Central memory CD8-positive, alpha-beta T cell (primary cell): ENCODE data around the gene WDR37.

ENCODE experiments used
- ATAC-seq: fragments of 150-1000 bp; cut with Tn5 transposase; replicated peaks from 2 replicates; pipeline ENCODE4 v1.10.0; 2022; ENCODE audit warnings: mild to moderate bottlenecking, moderate FRiP score, moderate number of reproducible peaks; ENCODE audit not compliant: poor library complexity, severe bottlenecking; ENCODE audit errors: extremely low read depth
- DNase-seq, 2 donors: peaks; one replicate each; pipeline ENCODE4 v3.0.0; 2021; ENCODE audit warnings: low spot score in 2 of 2
- H3K27ac Mint-ChIP-seq: one replicate; pipeline ENCODE4 v1.8.0; 2022; ENCODE audit warnings: low read depth, mild to moderate bottlenecking, moderate library complexity, mixed read lengths
- H3K27me3 Mint-ChIP-seq: one replicate; pipeline ENCODE4 v1.8.0; 2022; ENCODE audit warnings: mixed read lengths
- H3K36me3 Mint-ChIP-seq: one replicate; pipeline ENCODE4 v1.8.0; 2022; ENCODE audit warnings: mild to moderate bottlenecking, moderate library complexity, mixed read lengths; ENCODE audit not compliant: insufficient read depth
- H3K4me1 Mint-ChIP-seq: one replicate; pipeline ENCODE4 v1.8.0; 2022; ENCODE audit warnings: mixed read lengths
- H3K4me3 Mint-ChIP-seq: one replicate; pipeline ENCODE4 v1.8.0; 2022; ENCODE audit warnings: mild to moderate bottlenecking, moderate library complexity, mixed read lengths
- H3K9me3 Mint-ChIP-seq: one replicate; pipeline ENCODE4 v1.8.0; 2022; ENCODE audit warnings: mixed read lengths

WDR37 gene

GRCh38 chr10:1178506-1178905 is 122.3 kb downstream of the WDR37 start:
- DNase-seq (no peak), ATAC-seq (no peak)
- Mint-ChIP-seq H3K27me3 (peaks cover 29% of the 10 kb centered on the region), H3K36me3 (no peaks in the 10 kb centered on the region), H3K4me3 (no peak overlapping the region), H3K4me1 (peaks cover 4% of the 10 kb centered on the region), H3K27ac (no peak overlapping the region), H3K9me3 (no peaks in the 10 kb centered on the region)

DNA sequence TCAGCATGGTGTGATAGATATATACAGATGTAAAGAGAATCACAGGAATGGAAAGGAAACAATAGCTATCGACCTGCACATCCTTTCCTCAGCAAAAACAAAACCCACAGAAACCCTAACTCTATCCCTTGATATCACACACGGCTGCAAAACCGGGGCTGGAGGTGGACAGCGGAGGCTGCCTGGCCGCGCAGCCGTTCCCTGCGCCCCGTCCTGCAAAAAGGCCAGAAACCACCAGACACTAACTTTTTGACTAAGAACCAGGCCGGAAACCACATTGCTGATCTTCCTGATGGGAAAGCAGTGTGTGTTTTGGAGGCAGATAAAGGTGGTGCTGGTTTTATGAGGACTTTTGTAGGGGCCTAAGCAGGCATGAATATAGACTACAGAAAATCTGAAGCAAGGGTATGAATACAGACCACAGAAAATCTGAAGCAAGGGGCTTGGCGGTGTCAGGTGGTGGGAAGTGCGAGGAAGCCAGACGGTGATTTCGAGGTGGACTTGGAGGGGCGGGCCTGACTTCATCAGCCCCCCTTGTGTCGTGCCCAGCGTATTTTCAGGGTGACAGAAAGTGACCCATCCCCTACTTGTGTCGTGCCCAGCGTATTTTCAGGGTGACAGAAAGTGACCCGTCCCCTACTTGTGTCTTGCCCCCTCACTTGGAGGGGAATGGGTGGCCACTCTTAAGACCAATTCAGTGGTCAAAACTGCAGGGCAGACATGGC is 123.3 kb downstream of the WDR37 start:
- Mint-ChIP-seq H3K27ac (no peak overlapping the region), H3K27me3 (peaks cover 39% of the 10 kb centered on the region), H3K4me3 (no peak overlapping the region), H3K9me3 (no peaks in the 10 kb centered on the region), H3K36me3 (no peaks in the 10 kb centered on the region), H3K4me1 (peaks cover 5% of the 10 kb centered on the region)
- ATAC-seq (no peak), DNase-seq (no peak)

GRCh38 chr10:1180071-1180730 is 124.0 kb downstream of the WDR37 start:
- no peak for DNase-seq
- no peak for ATAC-seq
- H3K36me3 Mint-ChIP-seq = no peaks in the 10 kb centered on the region
- H3K9me3 Mint-ChIP-seq = no peaks in the 10 kb centered on the region
- no peak overlapping the region for H3K27ac Mint-ChIP-seq
- H3K4me3 Mint-ChIP-seq = no peak overlapping the region
- peaks cover 46% of the 10 kb centered on the region for H3K27me3 Mint-ChIP-seq
- H3K4me1 Mint-ChIP-seq = peaks cover 5% of the 10 kb centered on the region

DNA sequence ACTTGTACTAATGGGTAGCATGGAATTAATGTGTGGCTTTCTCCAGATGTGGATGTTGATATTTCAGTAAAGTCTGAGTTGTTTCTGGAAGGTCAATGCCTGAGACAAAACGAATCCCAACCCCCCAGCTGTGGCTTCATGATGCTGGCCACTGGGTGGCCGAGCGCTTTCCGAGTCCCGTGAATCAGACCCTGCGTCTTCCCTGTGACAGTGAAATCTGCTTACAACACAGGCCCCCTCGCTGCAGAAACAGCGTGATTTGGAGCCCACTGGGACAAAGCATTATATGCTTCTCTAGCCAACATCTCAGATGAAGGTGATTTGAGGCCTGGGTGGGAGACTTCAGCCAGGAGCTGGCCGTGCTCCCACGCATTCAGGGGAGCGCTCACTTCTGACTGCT is 124.7 kb downstream of the WDR37 start:
- no peak overlapping the region for H3K4me3 Mint-ChIP-seq
- no peaks in the 10 kb centered on the region for H3K9me3 Mint-ChIP-seq
- H3K27ac Mint-ChIP-seq = no peak overlapping the region
- H3K27me3 Mint-ChIP-seq = peaks cover 49% of the 10 kb centered on the region
- peaks cover 5% of the 10 kb centered on the region for H3K4me1 Mint-ChIP-seq
- ATAC-seq = no peak
- DNase-seq = no peak
- no peaks in the 10 kb centered on the region for H3K36me3 Mint-ChIP-seq
